HG03521 (cell line): Measurements from ENCODE around the gene FOLR1.
"Not testable (repeated sequence)": the region's sequence is repeated elsewhere in the genome, so short reads cannot be mapped to it uniquely, and the experiment has no call there.

Experiments
- ATAC-seq: cut with Tn5 transposase; IDR thresholded peaks from one replicate; pipeline ENCODE4 v1.9.1; 2021; ENCODE audit warnings: mild to moderate bottlenecking, moderate library complexity; ENCODE audit not compliant: unreplicated experiment

Gene FOLR1

GRCh38 chr11:72180892-72181552, 10.9 kb upstream of the FOLR1 start:
- ATAC-seq, result not testable (repeated sequence)

- not testable (repeated sequence) for ATAC-seq
Measured at GRCh38 chr11:72181553-72181958, 10.4 kb upstream of the FOLR1 start.

DNA sequence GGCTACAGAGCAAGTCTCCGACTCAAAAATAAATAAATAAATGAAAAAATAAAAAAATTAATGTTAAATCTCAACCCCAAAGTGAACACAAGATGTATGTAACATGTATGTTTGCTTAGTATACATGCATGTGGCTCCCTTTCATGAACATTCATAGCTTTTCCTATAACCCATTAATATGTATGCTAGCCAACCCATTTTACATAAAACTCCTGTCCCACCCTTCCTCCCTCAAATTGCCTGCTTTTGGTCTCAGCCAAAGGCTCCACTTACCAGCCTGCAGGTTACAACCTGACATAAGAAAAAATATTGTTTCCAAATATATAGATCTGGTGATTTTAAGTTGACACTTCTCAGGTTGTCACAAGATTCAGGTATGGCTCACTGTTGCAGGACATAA, 3.7 kb upstream of the FOLR1 start:
- no peak for ATAC-seq

GRCh38 chr11:72189455-72190250, 2.3 kb upstream of the FOLR1 start:
- no peak for ATAC-seq

DNA sequence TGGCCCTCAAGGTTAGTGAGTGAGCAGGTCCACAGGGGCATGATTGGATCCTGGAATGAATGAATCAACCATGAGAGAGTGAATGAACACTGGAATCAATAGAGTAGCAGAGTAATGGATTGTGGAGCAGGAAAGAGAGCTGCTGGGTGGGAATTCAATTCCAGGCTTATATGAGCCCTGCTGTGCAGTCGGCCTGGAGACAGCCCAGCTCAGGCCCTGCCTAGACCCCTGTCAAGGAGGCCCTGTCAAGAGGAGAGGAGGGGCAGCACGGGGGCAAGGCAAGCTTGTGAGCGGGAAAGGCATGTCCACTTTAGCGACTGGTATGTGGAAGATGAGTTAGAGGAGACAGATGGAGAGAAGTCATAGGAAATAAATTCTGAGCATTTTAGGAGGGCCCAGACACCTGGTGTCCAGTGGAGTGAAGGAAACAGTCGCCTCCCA, 1.3 kb upstream of the FOLR1 start:
- ATAC-seq, result no peak

- ATAC-seq, result no peak
Measured at GRCh38 chr11:72195518-72196270, 3.8 kb downstream of the FOLR1 start.

GRCh38 chr11:72201445-72201844, 9.5 kb downstream of the FOLR1 start:
- ATAC-seq, result not testable (repeated sequence)

DNA sequence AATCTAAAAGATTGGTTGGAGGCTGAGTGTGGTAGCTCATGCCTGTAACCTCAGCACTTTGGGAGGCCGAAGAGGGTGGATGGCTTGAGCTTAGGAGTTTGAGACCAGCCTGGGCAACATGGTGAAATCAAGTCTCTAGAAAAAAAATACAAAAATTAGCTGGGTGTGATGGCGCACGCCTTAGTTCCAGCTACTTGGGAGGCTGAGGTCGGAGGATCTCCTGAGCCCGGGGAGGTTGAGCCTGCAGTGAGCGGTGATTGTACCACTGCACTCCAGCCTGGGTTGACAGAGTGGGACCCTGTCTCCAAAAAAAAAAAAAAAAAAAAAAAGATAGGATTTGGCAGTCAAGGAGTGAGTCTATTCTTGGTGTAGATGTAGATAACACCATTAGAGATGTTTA, 10.6 kb downstream of the FOLR1 start:
- ATAC-seq, result no peak

DNA sequence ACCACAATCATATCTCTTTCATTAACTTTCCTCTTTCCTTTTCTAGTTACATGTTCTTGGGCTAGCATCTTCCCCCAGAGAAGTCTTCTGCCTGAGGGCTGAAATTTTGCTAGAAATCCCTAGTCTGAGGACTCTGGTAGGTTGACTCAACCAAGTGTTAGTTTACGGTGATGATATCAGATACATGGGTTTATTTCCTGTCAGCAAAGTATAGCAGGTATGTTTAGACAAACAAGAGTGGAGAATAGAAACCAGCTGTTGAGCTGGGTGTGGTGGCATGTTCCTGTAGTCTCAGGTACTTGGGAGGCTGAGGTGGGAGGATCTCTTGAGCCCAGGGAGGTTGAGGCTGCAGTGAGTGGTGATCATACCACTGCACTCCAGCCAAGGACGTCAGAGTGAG, 11.2 kb downstream of the FOLR1 start:
- ATAC-seq, result no peak

- ATAC-seq, result no peak
Measured at GRCh38 chr11:72204886-72205285, 12.9 kb downstream of the FOLR1 start.

GRCh38 chr11:72206794-72207193, 14.9 kb downstream of the FOLR1 start:
- not testable (repeated sequence) for ATAC-seq

GRCh38 chr11:72208281-72208680, 16.3 kb downstream of the FOLR1 start:
- no peak for ATAC-seq

- ATAC-seq, result no peak
Measured at GRCh38 chr11:72209101-72209500, 17.2 kb downstream of the FOLR1 start.

GRCh38 chr11:72216638-72217037, 24.7 kb downstream of the FOLR1 start, which contains the start of gene FOLR2:
TSS of gene FOLR2 (plus strand) at chr11:72216794. CDS start at chr11:72218585, 1,791 bp downstream.
- no peak for ATAC-seq

DNA sequence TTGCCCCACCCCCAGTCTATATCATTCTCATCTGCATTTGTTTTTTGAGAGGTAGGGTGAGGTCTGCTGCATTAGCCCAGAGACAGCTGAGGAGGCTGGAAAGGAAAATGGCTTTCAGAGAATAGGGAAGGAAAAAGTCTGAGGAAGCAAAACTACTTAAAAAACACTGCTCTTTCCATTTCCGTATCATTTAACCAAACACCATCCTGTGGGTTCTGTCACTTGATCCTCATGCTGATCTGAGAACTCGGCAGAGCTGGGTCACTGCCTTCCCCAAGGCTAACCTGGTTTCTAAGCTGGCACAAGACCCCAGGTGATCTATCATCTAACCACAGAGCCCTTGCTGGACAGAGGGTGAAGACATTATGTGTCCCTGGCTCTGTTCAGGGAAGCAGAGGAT, 25.9 kb downstream of the FOLR1 start:
- ATAC-seq, result no peak

DNA sequence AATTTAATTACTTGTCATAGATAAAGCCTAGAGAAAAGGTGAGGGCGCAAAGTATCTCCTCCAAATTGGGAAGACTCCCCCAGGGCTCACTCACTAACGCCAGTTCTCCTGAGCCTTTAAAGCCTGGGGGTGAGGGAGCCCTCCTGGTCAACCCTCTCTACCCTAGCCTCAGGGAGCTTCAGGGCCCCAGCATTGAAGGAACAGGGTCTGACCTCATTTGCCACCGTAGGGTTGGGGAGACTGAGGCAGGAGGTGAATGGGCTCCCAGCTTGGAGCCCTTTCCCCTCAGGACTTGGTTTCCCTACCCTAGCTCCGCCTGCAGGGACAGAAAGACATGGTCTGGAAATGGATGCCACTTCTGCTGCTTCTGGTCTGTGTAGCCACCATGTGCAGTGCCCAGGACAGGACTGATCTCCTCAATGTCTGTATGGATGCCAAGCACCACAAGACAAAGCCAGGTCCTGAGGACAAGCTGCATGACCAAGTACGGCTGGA, 26.4 kb downstream of the FOLR1 start:
- ATAC-seq, result no peak

- ATAC-seq, result no peak
Measured at GRCh38 chr11:72220696-72221363, 28.9 kb downstream of the FOLR1 start.

DNA sequence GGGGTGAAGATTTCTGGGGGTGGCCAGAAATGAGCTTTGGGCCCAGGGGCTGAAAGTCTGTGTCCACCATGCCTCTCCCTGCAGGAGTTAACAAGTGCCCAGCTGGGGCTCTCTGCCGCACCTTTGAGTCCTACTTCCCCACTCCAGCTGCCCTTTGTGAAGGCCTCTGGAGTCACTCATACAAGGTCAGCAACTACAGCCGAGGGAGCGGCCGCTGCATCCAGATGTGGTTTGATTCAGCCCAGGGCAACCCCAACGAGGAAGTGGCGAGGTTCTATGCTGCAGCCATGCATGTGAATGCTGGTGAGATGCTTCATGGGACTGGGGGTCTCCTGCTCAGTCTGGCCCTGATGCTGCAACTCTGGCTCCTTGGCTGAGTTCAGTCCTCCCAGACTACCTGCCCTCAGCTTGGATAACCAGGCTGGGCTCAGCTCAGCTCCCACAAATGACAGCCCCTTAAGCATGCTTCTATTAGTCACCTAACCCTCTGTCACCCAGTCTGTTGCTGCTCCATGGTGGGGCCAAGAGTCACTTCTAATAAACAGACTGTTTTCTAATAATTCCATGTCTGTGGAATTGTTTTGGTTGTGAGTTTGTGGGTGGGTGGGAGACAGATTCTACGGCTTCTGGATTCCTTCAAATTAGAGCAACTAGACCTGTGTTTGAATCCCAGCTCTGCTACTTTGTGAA, 29.6 kb downstream of the FOLR1 start:
- no peak for ATAC-seq

DNA sequence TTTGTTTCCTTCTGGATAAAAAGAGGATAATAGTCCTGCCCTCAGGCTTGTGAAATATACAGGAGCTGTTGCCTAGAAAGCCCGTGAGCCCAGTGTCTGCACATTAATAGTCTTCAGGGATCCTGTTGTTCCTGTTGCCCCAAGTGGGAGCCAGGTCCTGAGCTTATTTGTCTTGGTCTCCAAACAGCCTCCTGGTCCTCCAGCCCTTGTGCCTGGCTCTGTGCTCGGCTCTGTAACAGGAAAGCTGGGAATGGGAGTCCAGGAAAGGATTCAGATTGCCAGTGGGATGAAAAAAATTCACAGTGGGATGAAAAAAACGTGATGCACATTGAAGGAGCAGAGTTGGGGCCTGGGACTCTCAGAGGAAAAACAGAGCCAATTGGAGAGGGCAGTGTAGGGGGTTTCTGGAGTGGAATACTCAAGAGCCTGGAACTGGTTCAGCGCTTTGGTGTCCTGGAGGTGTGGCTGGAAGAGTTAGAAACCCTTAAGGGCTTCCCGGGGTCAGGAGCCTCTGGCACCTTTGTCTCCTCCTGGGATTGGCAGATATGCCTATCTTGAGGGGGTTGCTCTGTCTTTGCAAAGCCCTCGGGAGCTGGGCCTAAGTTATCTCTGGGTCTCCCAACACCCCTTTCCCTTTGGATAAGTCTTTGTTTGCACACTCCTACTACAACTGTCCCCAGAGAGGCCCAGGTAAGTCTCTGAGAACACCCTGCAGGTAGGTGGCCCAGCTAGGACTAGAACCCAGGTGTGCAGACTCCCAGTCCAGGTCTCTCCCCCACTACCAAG, 30.4 kb downstream of the FOLR1 start:
- no peak for ATAC-seq
